ENCODE data around the gene LYRM1. TPM values are rescaled to one million over a fixed set of nuclear protein-coding genes. Genes with fewer than 3 reads are reported as not detected.

The LYRM1 gene
- total and polyA plus RNA-seq, 8 donors = 6.7 to 58.5 (median 27.8) TPM

Other genes with a start within 250 kb of the LYRM1 start
- 1 to 10 TPM in 3 of 5 donors, not detected in 2; 1.3 to 1.9 (median 1.3) TPM for gene ACSM1, start 203.1 kb upstream of the LYRM1 start, total RNA-seq
- gene ACSM1, start 203.1 kb upstream of the LYRM1 start, polyA plus RNA-seq = 1 to 10 TPM in 1 of 3 donors, under 1 TPM in 2; 0.87 to 2.1 (median 0.90) TPM
- gene THUMPD1, start 159.0 kb upstream of the LYRM1 start, total RNA-seq = 100 to 1,000 TPM in 1 of 5 donors, 10 to 100 TPM in 3, 1 to 10 TPM in 1; 3.2 to 101 (median 44.6) TPM
- gene THUMPD1, start 159.0 kb upstream of the LYRM1 start, polyA plus RNA-seq = 10 to 100 TPM; 14.7 to 24.0 (median 18.6) TPM
- 10 to 100 TPM in 4 of 5 donors, 1 to 10 TPM in 1; 5.8 to 78.1 (median 15.6) TPM for gene ACSM3, start 136.8 kb upstream of the LYRM1 start, total RNA-seq
- 100 to 1,000 TPM in 1 of 3 donors, 10 to 100 TPM in 2; 46.3 to 114 (median 48.8) TPM for gene ACSM3, start 136.8 kb upstream of the LYRM1 start, polyA plus RNA-seq
- gene ERI2, start 94.3 kb upstream of the LYRM1 start, total RNA-seq = 10 to 100 TPM in 4 of 5 donors, 1 to 10 TPM in 1; 9.6 to 49.0 (median 23.7) TPM
- 10 to 100 TPM in 1 of 3 donors, 1 to 10 TPM in 2; 8.5 to 10.6 (median 9.6) TPM for gene ERI2, start 94.3 kb upstream of the LYRM1 start, polyA plus RNA-seq
- gene REXO5, start 94.2 kb upstream of the LYRM1 start, total RNA-seq = 10 to 100 TPM in 3 of 5 donors, 1 to 10 TPM in 2; 5.5 to 31.7 (median 18.0) TPM
- 1 to 10 TPM; 4.7 to 7.3 (median 7.2) TPM for gene REXO5, start 94.2 kb upstream of the LYRM1 start, polyA plus RNA-seq
- 10 to 100 TPM in 4 of 5 donors, 1 to 10 TPM in 1; 3.8 to 25.7 (median 16.7) TPM for gene DCUN1D3, start 413 bp upstream of the LYRM1 start, total RNA-seq
- 1 to 10 TPM; 1.4 to 3.7 (median 2.1) TPM for gene DCUN1D3, start 413 bp upstream of the LYRM1 start, polyA plus RNA-seq